GM18868 (cell line): Measurements from ENCODE around the gene DGKQ.
A peak's percentile ranks its signal among the peaks of the same experiment; 100 is the strongest.
"Not testable (repeated sequence)": the region's sequence is repeated elsewhere in the genome, so short reads cannot be mapped to it uniquely, and the experiment has no call there.

Experiments
- ATAC-seq: cut with Tn5 transposase; IDR thresholded peaks from one replicate; pipeline ENCODE4 v1.9.1; 2021; ENCODE audit warnings: mild to moderate bottlenecking, moderate library complexity; ENCODE audit not compliant: unreplicated experiment

DGKQ gene

GRCh38 chr4:929096-929765 lies 44.1 kb downstream of the DGKQ start:
- ATAC-seq, result no peak

GRCh38 chr4:927566-927965 lies 45.8 kb downstream of the DGKQ start:
- ATAC-seq, result not testable (repeated sequence)

GRCh38 chr4:926538-926937 lies 46.8 kb downstream of the DGKQ start:
- ATAC-seq, result no peak

- ATAC-seq, result no peak
These were observed 47.4 kb downstream of the DGKQ start for GRCh38 chr4:925771-926500.

GRCh38 chr4:925171-925570 lies 48.2 kb downstream of the DGKQ start:
- no peak for ATAC-seq

GRCh38 chr4:924107-925096 lies 49.0 kb downstream of the DGKQ start:
- peak; percentile 70 for ATAC-seq

- ATAC-seq, result no peak
These were observed 51.5 kb downstream of the DGKQ start for GRCh38 chr4:921830-922331.

- ATAC-seq, result not testable (repeated sequence)
These were observed 54.2 kb downstream of the DGKQ start for GRCh38 chr4:919004-919680.

GRCh38 chr4:918591-918990 lies 54.8 kb downstream of the DGKQ start:
- ATAC-seq, result not testable (repeated sequence)

- ATAC-seq, result no peak
These were observed 55.4 kb downstream of the DGKQ start for GRCh38 chr4:917992-918391.

- ATAC-seq, result no peak
These were observed 55.9 kb downstream of the DGKQ start for GRCh38 chr4:917466-917865.

- no peak for ATAC-seq
These were observed 57.8 kb downstream of the DGKQ start for GRCh38 chr4:915595-915994.

GRCh38 chr4:915041-915474 lies 58.3 kb downstream of the DGKQ start:
- no peak for ATAC-seq

GRCh38 chr4:914531-914930 lies 58.8 kb downstream of the DGKQ start:
- ATAC-seq, result no peak

- ATAC-seq, result no peak
These were observed 60.1 kb downstream of the DGKQ start for GRCh38 chr4:913280-913618.

GRCh38 chr4:912548-913279 lies 60.7 kb downstream of the DGKQ start:
- ATAC-seq, result no peak

GRCh38 chr4:911871-912490 lies 61.4 kb downstream of the DGKQ start:
- no peak for ATAC-seq

GRCh38 chr4:911221-911751 lies 62.1 kb downstream of the DGKQ start:
- no peak for ATAC-seq

GRCh38 chr4:910366-911091 lies 62.8 kb downstream of the DGKQ start:
- no peak for ATAC-seq
